PC-9 (cell line): ENCODE data around the gene TEX44. TPM values are rescaled to one million over a fixed set of nuclear protein-coding genes. Genes with fewer than 3 reads are reported as not detected.
"Not testable (repeated sequence)": the region's sequence is repeated elsewhere in the genome, so short reads cannot be mapped to it uniquely, and the experiment has no call there.

Experiments used
- BruUV-seq: library from RNA; stranded (reverse); fragments of 400-500 nt; replicated peaks from 2 replicates; lab custom pipeline; 2021; lab: Mats Ljungman, UMichigan
- CTCF ChIA-PET: fragments of 300-600 bp; sonication (Branson Sonifier 250); formaldehyde crosslinking; loops from one replicate; lab custom pipeline; 2022; ENCODE audit warnings: antibody characterized with exemption; lab: Charles Lee
- POLR2A ChIA-PET: fragments of 300-600 bp; sonication (Branson Sonifier 250); formaldehyde crosslinking; loops from one replicate; lab custom pipeline; 2022; ENCODE audit warnings: antibody characterized with exemption; ENCODE audit not compliant: unreplicated experiment; lab: Charles Lee
- DNase-seq, 2 experiments: peaks; one replicate each; pipeline versions ENCODE4 v3.0.0 to v3.0.0-alpha.2; 2015 to 2022; ENCODE audit warnings: mixed read lengths in 1 of 2
- H2AFZ ChIP-seq: fragments of 200-600 bp; sonication (generic); 2 replicates; pipeline ENCODE4 v1.8.1; 2017; ENCODE audit warnings: antibody characterized with exemption
- H3F3A ChIP-seq: fragments of 200-600 bp; sonication (generic); 2 replicates; pipeline ENCODE4 v1.8.1; 2017; ENCODE audit warnings: antibody characterized with exemption, mild to moderate bottlenecking, low read depth; ENCODE audit not compliant: insufficient read depth
- H3K27ac ChIP-seq: fragments of 200-600 bp; sonication (generic); 2 replicates; pipeline ENCODE4 v1.6.1; 2016; ENCODE audit warnings: mixed run types
- H3K27me3 ChIP-seq: fragments of 200-600 bp; sonication (generic); 2 replicates; pipeline ENCODE4 v1.6.1; 2016; ENCODE audit warnings: low read depth, mixed run types; ENCODE audit not compliant: insufficient read depth
- H3K36me3 ChIP-seq: fragments of 200-600 bp; sonication (generic); 2 replicates; pipeline ENCODE4 v1.6.1; 2016; ENCODE audit warnings: low read depth, mixed run types
- H3K4me1 ChIP-seq: fragments of 200-600 bp; sonication (generic); replicated peaks from 2 replicates; pipeline ENCODE4 v1.6.1; 2016; ENCODE audit warnings: mixed run types; ENCODE audit not compliant: insufficient read depth
- H3K4me2 ChIP-seq: fragments of 200-600 bp; sonication (generic); 2 replicates; pipeline ENCODE4 v1.6.1; 2017; ENCODE audit warnings: mixed run types
- H3K4me3 ChIP-seq: fragments of 200-600 bp; sonication (generic); 2 replicates; pipeline ENCODE4 v1.6.1; 2016; ENCODE audit warnings: mixed run types
- H3K79me2 ChIP-seq: fragments of 200-600 bp; sonication (generic); 2 replicates; pipeline ENCODE4 v1.6.1; 2017; ENCODE audit warnings: low read depth, mixed run types
- H3K9me2 ChIP-seq: fragments of 200-600 bp; sonication (generic); 2 replicates; pipeline ENCODE4 v1.8.1; 2017; ENCODE audit warnings: mild to moderate bottlenecking; ENCODE audit not compliant: insufficient read depth
- H3K9me3 ChIP-seq: fragments of 200-600 bp; sonication (generic); 2 replicates; pipeline ENCODE4 v1.8.1; 2016; ENCODE audit warnings: low read depth; ENCODE audit not compliant: insufficient read depth
- H4K20me1 ChIP-seq: fragments of 200-600 bp; sonication (generic); 2 replicates; pipeline ENCODE4 v1.8.1; 2017; ENCODE audit not compliant: insufficient read depth
- EZH2 ChIP-seq: fragments of 200-600 bp; sonication (generic); IDR thresholded peaks from 2 replicates; pipeline ENCODE4 v1.8.0; 2017; ENCODE audit warnings: antibody characterized with exemption, low read depth
- intact Hi-C: fragments of 100-400 bp; cut with micrococcal nuclease; formaldehyde crosslinking; loops from one replicate; pipeline ENCODE4 v1.10.0; 2022; ENCODE audit not compliant: unreplicated experiment
- total RNA-seq: library from RNA; stranded (reverse); gene quantifications from 2 replicates; pipeline ENCODE4 v1.2.3, GENCODE V29; 2021
- TF ChIP-seq, protein P1 (sequence below): fragments of 200-600 bp; sonication (generic); conservative IDR thresholded peaks from 2 replicates; pipeline ENCODE4 v1.6.1; 2017; ENCODE audit warnings: mixed run types, antibody characterized with exemption, mild to moderate bottlenecking, moderate library complexity

TEX44 gene
- total RNA-seq, 1 experiment from 2014 or later, result not detected

GRCh38 chr2:231568785-231569435, 23.8 kb upstream of the TEX44 start:
- POLR2A ChIA-PET, result no interaction called here
- H3K79me2 ChIP-seq, result no peaks in the 10 kb centered on the region
- H3K36me3 ChIP-seq, result no peaks in the 10 kb centered on the region
- H3K9me2 ChIP-seq, result no peaks in the 10 kb centered on the region
- H2AFZ ChIP-seq, result no peak overlapping the region
- no peaks in the 10 kb centered on the region for H3F3A ChIP-seq
- intact Hi-C loops, result no loop called here
- H3K27ac ChIP-seq, result no peak overlapping the region
- H3K9me3 ChIP-seq, result no peaks in the 10 kb centered on the region
- H3K4me1 ChIP-seq, result no peaks in the 10 kb centered on the region
- no peak for TF ChIP-seq EZH2
- TF ChIP-seq, protein P1, sequence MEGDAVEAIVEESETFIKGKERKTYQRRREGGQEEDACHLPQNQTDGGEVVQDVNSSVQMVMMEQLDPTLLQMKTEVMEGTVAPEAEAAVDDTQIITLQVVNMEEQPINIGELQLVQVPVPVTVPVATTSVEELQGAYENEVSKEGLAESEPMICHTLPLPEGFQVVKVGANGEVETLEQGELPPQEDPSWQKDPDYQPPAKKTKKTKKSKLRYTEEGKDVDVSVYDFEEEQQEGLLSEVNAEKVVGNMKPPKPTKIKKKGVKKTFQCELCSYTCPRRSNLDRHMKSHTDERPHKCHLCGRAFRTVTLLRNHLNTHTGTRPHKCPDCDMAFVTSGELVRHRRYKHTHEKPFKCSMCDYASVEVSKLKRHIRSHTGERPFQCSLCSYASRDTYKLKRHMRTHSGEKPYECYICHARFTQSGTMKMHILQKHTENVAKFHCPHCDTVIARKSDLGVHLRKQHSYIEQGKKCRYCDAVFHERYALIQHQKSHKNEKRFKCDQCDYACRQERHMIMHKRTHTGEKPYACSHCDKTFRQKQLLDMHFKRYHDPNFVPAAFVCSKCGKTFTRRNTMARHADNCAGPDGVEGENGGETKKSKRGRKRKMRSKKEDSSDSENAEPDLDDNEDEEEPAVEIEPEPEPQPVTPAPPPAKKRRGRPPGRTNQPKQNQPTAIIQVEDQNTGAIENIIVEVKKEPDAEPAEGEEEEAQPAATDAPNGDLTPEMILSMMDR, result no peak
- no peak overlapping the region for H3K4me2 ChIP-seq
- H3K27me3 ChIP-seq, result no peaks in the 10 kb centered on the region
- CTCF ChIA-PET, result no interaction called here
- no TSS peak for BruUV-seq
- no peaks in the 10 kb centered on the region for H4K20me1 ChIP-seq
- H3K4me3 ChIP-seq, result no peak overlapping the region
- no peak for DNase-seq

GRCh38 chr2:231570915-231571314, 21.7 kb upstream of the TEX44 start:
- intact Hi-C loops, POLR2A ChIA-PET, H3K36me3 ChIP-seq, CTCF ChIA-PET, H3K9me3 ChIP-seq, H3K4me1 ChIP-seq, H3F3A ChIP-seq, H3K27ac ChIP-seq, H2AFZ ChIP-seq, H3K79me2 ChIP-seq, H3K4me2 ChIP-seq, DNase-seq, H3K4me3 ChIP-seq, H3K27me3 ChIP-seq, H3K9me2 ChIP-seq, BruUV-seq, H4K20me1 ChIP-seq: not testable (repeated sequence)

DNA sequence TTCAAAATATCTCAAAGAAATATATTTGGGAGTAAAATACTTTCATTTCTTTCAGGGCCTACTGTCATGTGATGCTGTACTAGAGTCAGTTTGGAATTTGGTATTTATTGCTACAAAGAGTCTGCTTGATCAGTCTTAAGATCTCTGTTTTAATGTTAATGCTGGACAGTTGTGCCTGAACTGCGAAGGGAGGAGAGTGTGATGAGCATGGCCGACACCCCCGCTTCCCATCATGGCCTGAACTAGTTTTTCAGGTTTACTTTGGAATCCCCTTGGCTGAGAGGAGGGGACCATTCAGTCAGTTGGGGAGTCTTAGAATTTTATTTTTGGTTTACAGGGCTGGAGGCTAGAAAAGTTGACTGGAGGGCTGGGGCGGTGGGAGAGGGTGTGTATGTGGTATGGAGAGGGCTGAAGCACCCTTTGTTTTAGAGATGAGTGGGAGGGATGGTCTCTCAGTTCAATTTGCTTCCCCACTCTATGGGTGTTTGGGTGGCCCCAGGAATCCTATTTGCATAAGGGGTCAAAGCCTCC, 20.9 kb upstream of the TEX44 start:
- H3K79me2 ChIP-seq, result no peaks in the 10 kb centered on the region
- no peak overlapping the region for H2AFZ ChIP-seq
- BruUV-seq, result no TSS peak
- H3K4me1 ChIP-seq, result no peaks in the 10 kb centered on the region
- H3K27me3 ChIP-seq, result no peaks in the 10 kb centered on the region
- no peak overlapping the region for H3K4me2 ChIP-seq
- no peaks in the 10 kb centered on the region for H3K36me3 ChIP-seq
- H4K20me1 ChIP-seq, result no peaks in the 10 kb centered on the region
- no peaks in the 10 kb centered on the region for H3K9me2 ChIP-seq
- intact Hi-C loops, result no loop called here
- no peak for TF ChIP-seq EZH2
- TF ChIP-seq, protein P1, result no peak
- no peaks in the 10 kb centered on the region for H3F3A ChIP-seq
- H3K4me3 ChIP-seq, result no peak overlapping the region
- ChIA-PET POLR2A (no interaction called here), CTCF (no interaction called here)
- no peaks in the 10 kb centered on the region for H3K9me3 ChIP-seq
- no peak for DNase-seq
- H3K27ac ChIP-seq, result no peak overlapping the region
